Vagina (tissue), 2 donors: ENCODE data around the gene RICTOR. TPM values are rescaled to one million over a fixed set of nuclear protein-coding genes. Genes with fewer than 3 reads are reported as not detected.

Experiments
- DNase-seq, 2 donors: peaks; one replicate each; pipeline ENCODE4 v3.0.0-alpha.2; 2017; ENCODE audit errors: extremely low spot score in 2 of 2
- H3K27ac ChIP-seq: fragments of 200-600 bp; sonication (generic); one replicate; pipeline ENCODE4 v1.5.1; 2019
- H3K27me3 ChIP-seq: fragments of 200-600 bp; sonication (generic); one replicate; pipeline ENCODE4 v1.5.1; 2019
- H3K36me3 ChIP-seq, 2 donors: fragments of 200-600 bp; sonication (generic); one replicate each; pipeline ENCODE4 v1.5.1; 2017 to 2019
- H3K4me1 ChIP-seq: fragments of 200-600 bp; sonication (generic); one replicate; pipeline ENCODE4 v1.5.1; 2019
- H3K4me3 ChIP-seq, 2 donors: fragments of 200-600 bp; sonication (generic); 1 replicate in 1 of 2; 2 replicates in 1 of 2; pipeline ENCODE4 v1.5.1; 2016 to 2019
- H3K9me3 ChIP-seq: fragments of 200-600 bp; sonication (generic); one replicate; pipeline ENCODE4 v1.5.1; 2019
- POLR2A ChIP-seq, 2 donors: fragments of 450-650 bp; IDR thresholded peaks; one replicate each; pipeline ENCODE4 v1.6.1; 2017; ENCODE audit warnings: antibody characterized with exemption in 2 of 2, mild to moderate bottlenecking in 2 of 2, moderate library complexity in 2 of 2
- POLR2AphosphoS5 ChIP-seq, 2 donors: sonication (generic); formaldehyde crosslinking; IDR thresholded peaks; one replicate each; pipeline ENCODE4 v1.9.0; 2017; ENCODE audit warnings: antibody characterized with exemption in 2 of 2, mild to moderate bottlenecking in 2 of 2, low read depth in 1 of 2; ENCODE audit not compliant: insufficient read depth in 1 of 2
- intact Hi-C: fragments of 100-400 bp; cut with DNase I; formaldehyde crosslinking; loops from one replicate; pipeline ENCODE4 v1.15.1; 2023
- total RNA-seq: library from RNA; depleted of rRNA; stranded (reverse); fragments of >200 nt; gene quantifications from one replicate; pipeline ENCODE4 v1.2.3, GENCODE V29; 2016
- TF ChIP-seq, protein P1 (sequence below), 3 experiments: fragments of 450-650 bp in 2 of 3; fragments of 200-600 bp in 1 of 3; sonication (generic) in 1 of 3; IDR thresholded peaks; one replicate each; pipeline ENCODE4 v1.5.1; 2017 to 2019; ENCODE audit warnings: antibody characterized with exemption in 3 of 3, mild to moderate bottlenecking in 2 of 3, moderate library complexity in 2 of 3

RICTOR gene
- total RNA-seq, 1 donor from 2014 or later, result 39.3 TPM

DNA sequence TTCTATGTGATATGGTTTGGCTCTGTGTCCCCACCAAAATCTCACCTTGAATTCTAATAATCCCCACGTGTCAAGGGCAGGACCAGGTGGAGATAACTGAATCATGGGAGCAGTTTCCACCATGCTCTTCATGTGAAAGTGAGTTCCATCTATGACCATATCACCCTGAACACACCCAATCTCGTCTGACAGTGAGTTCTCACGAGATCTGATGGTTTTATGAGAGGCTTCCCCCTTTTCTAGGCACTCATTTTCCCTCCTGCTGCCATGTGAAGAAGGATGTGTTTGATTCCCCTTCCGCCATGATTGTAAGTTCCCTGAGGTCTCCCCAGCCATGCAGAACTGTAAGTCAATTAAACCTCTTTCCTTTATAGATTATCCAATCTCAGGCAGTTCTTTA is 64.2 kb downstream of the RICTOR start:
- no peak for DNase-seq
- peaks cover 2% of the 10 kb centered on the region for H3K4me1 ChIP-seq
- no peaks in the 10 kb centered on the region for H3K27me3 ChIP-seq
- no peak overlapping the region for H3K27ac ChIP-seq
- H3K36me3 ChIP-seq, result peaks cover 0 to 9% of the 10 kb centered on the region in 2 donors
- no peak for TF ChIP-seq POLR2A (IDR thresholded peaks at IDR 0.05)
- no peak for TF ChIP-seq POLR2AphosphoS5 (IDR thresholded peaks at IDR 0.05; ENCODE audit: insufficient read depth in 1 of 2, low read depth in 1 of 2)
- TF ChIP-seq, protein P1, sequence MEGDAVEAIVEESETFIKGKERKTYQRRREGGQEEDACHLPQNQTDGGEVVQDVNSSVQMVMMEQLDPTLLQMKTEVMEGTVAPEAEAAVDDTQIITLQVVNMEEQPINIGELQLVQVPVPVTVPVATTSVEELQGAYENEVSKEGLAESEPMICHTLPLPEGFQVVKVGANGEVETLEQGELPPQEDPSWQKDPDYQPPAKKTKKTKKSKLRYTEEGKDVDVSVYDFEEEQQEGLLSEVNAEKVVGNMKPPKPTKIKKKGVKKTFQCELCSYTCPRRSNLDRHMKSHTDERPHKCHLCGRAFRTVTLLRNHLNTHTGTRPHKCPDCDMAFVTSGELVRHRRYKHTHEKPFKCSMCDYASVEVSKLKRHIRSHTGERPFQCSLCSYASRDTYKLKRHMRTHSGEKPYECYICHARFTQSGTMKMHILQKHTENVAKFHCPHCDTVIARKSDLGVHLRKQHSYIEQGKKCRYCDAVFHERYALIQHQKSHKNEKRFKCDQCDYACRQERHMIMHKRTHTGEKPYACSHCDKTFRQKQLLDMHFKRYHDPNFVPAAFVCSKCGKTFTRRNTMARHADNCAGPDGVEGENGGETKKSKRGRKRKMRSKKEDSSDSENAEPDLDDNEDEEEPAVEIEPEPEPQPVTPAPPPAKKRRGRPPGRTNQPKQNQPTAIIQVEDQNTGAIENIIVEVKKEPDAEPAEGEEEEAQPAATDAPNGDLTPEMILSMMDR (IDR thresholded peaks at IDR 0.05), result no peak
- H3K4me3 ChIP-seq, result no peak overlapping the region
- intact Hi-C loops, result loop anchor here (10.0 kb wide), 1 partner anchor 65 kb away; the partner anchor contains the start of gene RICTOR
- H3K9me3 ChIP-seq, result no peaks in the 10 kb centered on the region

DNA sequence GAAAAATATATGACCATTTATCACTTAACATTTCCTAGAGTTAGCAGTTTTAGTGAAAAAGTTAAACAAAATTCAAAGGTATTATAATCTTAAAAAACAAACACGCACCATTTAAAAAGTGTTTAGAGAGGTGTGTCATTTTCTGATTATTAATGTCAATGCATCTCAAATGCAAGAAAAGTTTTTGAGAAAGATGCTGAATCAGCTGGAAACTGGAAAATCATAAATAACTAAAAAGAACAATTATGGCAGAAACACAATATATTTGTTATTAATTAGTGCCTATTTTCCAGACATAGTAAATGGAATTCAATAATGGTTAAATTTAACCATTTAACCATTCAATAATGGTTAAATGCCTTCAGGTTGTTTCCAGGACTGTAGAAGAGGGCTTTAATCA is 64.9 kb downstream of the RICTOR start:
- Histone ChIP-seq H3K4me3 (no peak overlapping the region), H3K36me3 (peaks cover 0 to 9% of the 10 kb centered on the region in 2 donors), H3K27ac (no peak overlapping the region), H3K27me3 (no peaks in the 10 kb centered on the region), H3K4me1 (no peaks in the 10 kb centered on the region), H3K9me3 (no peaks in the 10 kb centered on the region)
- TF ChIP-seq POLR2A (IDR thresholded peaks at IDR 0.05) (no peak), POLR2AphosphoS5 (IDR thresholded peaks at IDR 0.05; ENCODE audit: insufficient read depth in 1 of 2, low read depth in 1 of 2) (no peak)
- TF ChIP-seq, protein P1 (IDR thresholded peaks at IDR 0.05), result no peak
- no peak for DNase-seq
- intact Hi-C loops, result no loop called here

DNA sequence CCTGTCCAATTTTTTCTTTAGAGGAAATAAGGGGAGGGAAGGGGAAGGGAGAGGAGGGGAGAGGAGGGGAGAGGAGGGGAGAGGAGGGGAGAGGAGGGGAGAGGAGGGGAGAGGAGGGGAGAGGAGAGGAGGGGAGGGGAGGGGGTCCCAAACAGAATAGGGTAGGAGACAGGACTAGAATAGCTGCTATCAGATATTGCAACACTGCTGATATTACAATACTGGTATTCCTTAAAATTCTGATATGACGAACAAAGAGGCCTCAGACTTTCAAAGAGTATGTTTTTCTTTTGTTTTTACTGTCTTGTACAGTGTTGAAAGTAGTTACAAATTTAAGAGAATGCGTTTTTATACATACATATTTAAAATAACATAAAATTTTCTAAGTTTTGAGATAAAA is 67.5 kb downstream of the RICTOR start:
- Histone ChIP-seq H3K36me3 (peaks cover 0 to 9% of the 10 kb centered on the region in 2 donors), H3K4me1 (no peaks in the 10 kb centered on the region), H3K27ac (no peak overlapping the region), H3K27me3 (no peaks in the 10 kb centered on the region), H3K9me3 (no peaks in the 10 kb centered on the region), H3K4me3 (no peak overlapping the region)
- intact Hi-C loops, result no loop called here
- TF ChIP-seq POLR2A (IDR thresholded peaks at IDR 0.05) (no peak), POLR2AphosphoS5 (IDR thresholded peaks at IDR 0.05; ENCODE audit: insufficient read depth in 1 of 2, low read depth in 1 of 2) (no peak)
- TF ChIP-seq, protein P1 (IDR thresholded peaks at IDR 0.05), result no peak
- no peak for DNase-seq

DNA sequence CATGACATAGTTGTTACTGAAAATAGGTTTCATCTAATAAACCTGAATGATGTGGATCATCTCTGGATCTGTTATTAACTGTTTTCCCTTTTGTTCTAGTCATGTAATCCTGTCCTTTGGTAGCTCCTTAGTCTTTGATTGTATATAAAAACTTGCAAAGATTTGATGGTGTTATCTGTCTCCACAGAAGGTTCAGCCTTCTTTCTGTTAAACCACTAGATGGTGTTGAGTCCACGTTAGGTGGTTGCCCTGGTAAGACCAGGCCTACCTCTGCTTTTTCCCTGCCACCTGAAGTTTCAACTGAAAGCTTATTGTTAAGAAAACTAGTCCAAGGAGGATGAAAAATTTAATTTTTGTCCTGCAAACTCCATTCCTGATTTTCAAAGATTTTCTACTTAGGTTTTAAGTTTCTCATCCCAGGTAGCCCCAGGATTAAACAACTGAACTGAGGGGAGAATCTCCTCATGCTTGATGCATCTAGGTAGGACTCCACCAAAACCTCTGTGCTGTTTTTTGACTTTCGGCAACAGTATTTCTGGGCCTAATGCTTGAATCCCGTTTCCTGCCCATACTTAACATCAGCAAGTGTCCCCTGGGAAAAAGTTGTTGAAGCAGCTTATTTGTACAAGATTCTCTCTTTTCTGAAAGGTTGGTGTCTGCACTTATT is 68.5 kb downstream of the RICTOR start:
- intact Hi-C loops, result no loop called here
- Histone ChIP-seq H3K27me3 (no peaks in the 10 kb centered on the region), H3K27ac (no peak overlapping the region), H3K9me3 (no peaks in the 10 kb centered on the region), H3K4me1 (no peaks in the 10 kb centered on the region), H3K4me3 (no peak overlapping the region), H3K36me3 (peaks cover 0 to 3% of the 10 kb centered on the region in 2 donors)
- no peak for TF ChIP-seq POLR2AphosphoS5 (IDR thresholded peaks at IDR 0.05; ENCODE audit: insufficient read depth in 1 of 2, low read depth in 1 of 2)
- no peak for TF ChIP-seq POLR2A (IDR thresholded peaks at IDR 0.05)
- TF ChIP-seq, protein P1 (IDR thresholded peaks at IDR 0.05), result no peak
- DNase-seq, result no peak

DNA sequence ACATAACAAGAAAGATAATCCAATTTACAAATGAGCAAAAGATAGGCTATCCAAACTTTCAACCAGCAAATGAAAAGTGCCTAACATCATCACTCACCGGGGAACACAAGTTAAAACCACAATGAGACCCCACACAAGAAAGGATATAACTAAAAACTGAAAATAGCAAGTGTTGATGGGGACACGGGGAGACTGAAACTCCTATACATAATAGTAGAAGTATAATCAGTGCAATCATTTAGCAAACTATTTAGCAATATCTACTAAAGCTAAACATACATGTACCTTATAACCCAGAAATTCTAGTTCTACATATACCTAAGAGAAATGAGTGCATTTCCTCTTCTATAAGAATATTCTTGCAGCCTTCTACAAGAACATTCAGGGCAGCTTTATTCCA is 72.5 kb downstream of the RICTOR start:
- DNase-seq, result no peak
- no peak overlapping the region for H3K27ac ChIP-seq
- no peak overlapping the region for H3K4me3 ChIP-seq
- H3K4me1 ChIP-seq, result no peaks in the 10 kb centered on the region
- TF ChIP-seq POLR2AphosphoS5 (IDR thresholded peaks at IDR 0.05; ENCODE audit: insufficient read depth in 1 of 2, low read depth in 1 of 2) (no peak), POLR2A (IDR thresholded peaks at IDR 0.05) (no peak)
- TF ChIP-seq, protein P1 (IDR thresholded peaks at IDR 0.05), result no peak
- intact Hi-C loops, result no loop called here
- H3K36me3 ChIP-seq, result no peaks in the 10 kb centered on the region
- H3K27me3 ChIP-seq, result no peaks in the 10 kb centered on the region
- no peaks in the 10 kb centered on the region for H3K9me3 ChIP-seq
